ENCODE measurements around the gene TREM2.

DNA sequence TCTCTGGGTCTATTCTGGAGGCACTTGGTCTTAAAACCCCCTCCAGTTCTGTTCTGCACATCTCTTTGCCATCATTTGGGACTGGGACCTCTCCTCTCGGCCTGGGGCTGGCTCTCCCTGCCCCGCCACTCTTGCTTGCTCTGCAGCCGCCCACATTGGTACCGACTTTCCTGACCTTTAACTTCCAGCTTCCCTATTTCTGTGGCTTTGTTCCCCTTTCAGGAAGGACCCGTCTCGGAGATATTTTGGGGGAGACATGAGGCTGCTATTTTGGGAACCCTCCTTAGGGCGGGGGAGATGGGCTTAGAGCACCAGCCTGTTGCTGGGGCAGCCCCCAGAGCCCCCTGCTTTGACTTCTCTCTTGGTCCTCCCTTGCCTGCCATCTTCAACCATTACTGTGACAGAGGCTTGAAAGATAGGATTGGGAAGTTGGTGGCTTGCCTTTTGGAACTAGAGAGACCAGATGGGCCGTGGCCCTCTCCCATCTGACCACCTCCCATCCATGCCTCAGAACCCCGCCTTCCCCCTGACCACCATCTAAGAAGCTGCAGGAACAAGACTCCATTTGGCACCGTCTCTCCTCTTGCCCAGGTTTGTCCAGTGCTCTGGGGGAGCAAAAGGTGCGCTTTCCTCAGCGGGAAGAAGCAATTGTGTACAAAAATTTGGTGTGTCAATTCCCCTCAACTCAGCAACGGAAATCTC lies 914 bp downstream of the TREM2 start:
- TF ChIP-seq, protein P1, sequence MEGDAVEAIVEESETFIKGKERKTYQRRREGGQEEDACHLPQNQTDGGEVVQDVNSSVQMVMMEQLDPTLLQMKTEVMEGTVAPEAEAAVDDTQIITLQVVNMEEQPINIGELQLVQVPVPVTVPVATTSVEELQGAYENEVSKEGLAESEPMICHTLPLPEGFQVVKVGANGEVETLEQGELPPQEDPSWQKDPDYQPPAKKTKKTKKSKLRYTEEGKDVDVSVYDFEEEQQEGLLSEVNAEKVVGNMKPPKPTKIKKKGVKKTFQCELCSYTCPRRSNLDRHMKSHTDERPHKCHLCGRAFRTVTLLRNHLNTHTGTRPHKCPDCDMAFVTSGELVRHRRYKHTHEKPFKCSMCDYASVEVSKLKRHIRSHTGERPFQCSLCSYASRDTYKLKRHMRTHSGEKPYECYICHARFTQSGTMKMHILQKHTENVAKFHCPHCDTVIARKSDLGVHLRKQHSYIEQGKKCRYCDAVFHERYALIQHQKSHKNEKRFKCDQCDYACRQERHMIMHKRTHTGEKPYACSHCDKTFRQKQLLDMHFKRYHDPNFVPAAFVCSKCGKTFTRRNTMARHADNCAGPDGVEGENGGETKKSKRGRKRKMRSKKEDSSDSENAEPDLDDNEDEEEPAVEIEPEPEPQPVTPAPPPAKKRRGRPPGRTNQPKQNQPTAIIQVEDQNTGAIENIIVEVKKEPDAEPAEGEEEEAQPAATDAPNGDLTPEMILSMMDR (conservative IDR thresholded peaks at IDR 0.05 in 1 of 2, IDR thresholded peaks at IDR 0.05 in 1 of 2; ENCODE audit: low read depth in 1 of 2, low read length in 2 of 2) = no peak
- TF ChIP-seq EZH2 (IDR thresholded peaks at IDR 0.05; ENCODE audit: low read length, missing control alignments) = no peak
